HG03439 (cell line): ENCODE results near the gene AIG1.
"Not testable (repeated sequence)": the region's sequence is repeated elsewhere in the genome, so short reads cannot be mapped to it uniquely, and the experiment has no call there.

Source experiments
- ATAC-seq: cut with Tn5 transposase; IDR thresholded peaks from one replicate; pipeline ENCODE4 v1.9.1; 2021; ENCODE audit warnings: mild to moderate bottlenecking, moderate library complexity; ENCODE audit not compliant: unreplicated experiment

The AIG1 gene

DNA sequence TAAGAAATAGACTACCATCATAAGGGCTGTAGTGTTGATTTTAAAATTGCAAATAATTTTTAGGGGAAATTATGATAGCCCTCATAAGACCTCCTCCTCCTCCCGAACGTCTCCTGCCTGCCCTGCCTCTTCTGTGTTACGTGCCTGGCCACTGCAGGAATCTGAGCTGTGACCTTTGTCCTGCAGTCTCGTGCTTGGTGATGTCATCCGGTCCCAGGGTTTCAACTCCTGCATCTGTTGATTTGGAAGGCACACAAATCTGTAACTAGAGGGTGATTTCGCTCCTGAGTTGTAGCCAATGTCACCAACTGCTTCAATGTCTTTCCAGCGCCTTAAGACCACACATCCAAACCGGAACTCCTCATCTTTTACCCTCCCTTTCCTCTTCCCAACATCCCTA lies 163.2 kb downstream of the AIG1 start:
- ATAC-seq, result no peak

DNA sequence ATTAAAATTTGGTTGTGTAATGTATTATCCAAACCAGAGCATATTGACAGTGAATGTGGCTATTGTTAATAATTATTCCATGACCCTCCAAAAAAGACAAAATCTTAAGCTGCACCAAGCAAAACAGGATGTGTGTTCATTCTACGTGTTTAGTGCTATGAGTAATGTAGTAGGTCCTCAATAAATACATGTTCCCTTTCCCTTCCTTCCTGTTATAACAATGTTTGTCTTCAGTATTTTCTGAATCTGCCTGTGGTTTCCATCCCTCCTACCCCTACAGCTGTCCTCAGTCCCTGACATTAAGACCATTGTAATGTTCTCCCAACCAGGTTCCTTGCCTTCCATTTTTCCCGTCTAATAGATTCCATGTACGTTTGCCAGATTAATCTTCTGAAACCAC lies 163.8 kb downstream of the AIG1 start:
- no peak for ATAC-seq

DNA sequence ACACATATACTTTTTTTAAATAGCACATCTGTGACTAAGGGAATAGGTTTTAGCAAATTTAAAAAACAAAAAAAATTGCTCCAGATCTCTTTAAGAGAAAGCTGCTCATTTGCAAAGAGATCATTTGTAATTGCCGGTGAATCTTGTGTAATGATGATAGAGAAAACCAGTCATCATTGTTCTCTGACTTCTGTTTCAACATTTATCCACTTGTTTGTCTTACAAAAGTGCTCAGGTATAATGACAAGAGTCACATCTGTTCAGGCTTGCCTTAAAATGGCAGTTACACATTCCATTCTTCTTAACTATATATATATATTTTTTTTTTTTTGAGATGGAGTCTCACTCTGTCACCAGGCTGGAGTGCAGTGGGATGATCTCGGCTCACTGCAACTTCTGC lies 165.2 kb downstream of the AIG1 start:
- ATAC-seq, result no peak

DNA sequence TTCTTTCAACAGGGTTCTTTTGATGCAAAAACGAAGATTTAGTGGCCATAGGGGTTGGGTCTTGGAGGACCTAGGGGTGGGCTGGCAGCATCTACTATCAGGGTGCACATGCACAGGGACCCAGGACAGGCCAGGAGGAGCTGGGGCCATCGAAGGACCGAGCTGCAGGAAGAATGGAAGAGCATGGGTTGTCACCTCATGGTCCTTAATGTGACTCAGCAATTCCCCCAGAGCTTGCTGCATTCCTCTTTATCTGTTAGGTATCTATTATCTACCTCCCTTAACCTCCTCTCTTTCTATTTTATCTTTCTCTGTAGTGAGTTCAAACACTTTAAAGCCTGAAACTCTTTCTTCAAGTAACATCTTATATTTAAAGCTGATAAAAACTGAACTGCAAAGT lies 167.0 kb downstream of the AIG1 start:
- no peak for ATAC-seq

DNA sequence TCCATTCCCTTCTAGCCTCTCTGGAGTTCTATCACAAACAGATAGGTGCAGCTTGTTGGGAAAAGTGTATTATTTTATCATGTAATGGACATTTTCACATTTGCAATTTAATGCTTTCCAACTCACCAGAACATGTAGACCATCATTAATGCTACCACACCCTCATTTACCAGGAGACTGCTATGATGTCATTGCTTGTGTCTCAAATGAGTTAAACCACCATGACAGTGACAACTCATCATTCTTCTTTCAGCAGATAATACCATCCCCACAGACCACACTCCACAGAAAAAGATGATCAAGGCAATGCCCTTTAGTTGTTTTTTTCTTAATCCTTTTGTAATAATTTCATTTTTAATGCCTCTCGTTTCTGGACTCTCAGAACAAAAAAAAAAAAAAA lies 168.7 kb downstream of the AIG1 start:
- no peak for ATAC-seq

DNA sequence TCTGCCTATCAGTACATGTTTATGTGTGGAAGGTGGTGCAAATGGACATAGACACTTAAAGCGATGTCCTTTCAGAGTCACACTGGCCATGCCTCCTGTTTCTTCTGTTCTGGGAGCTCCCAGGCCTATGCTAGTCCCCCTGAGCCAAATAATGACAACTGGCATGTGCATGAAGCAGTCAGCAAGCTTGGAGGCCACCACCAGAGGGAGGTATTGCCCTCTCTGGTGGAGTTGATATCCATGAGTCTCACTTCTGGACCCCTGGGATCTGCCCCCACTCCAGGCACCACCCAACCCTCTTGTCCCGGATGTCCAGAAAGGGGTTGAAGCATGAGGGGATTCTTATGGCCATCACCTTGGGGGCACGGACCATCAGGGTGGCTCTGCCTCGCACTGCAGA lies 172.2 kb downstream of the AIG1 start:
- no peak for ATAC-seq

DNA sequence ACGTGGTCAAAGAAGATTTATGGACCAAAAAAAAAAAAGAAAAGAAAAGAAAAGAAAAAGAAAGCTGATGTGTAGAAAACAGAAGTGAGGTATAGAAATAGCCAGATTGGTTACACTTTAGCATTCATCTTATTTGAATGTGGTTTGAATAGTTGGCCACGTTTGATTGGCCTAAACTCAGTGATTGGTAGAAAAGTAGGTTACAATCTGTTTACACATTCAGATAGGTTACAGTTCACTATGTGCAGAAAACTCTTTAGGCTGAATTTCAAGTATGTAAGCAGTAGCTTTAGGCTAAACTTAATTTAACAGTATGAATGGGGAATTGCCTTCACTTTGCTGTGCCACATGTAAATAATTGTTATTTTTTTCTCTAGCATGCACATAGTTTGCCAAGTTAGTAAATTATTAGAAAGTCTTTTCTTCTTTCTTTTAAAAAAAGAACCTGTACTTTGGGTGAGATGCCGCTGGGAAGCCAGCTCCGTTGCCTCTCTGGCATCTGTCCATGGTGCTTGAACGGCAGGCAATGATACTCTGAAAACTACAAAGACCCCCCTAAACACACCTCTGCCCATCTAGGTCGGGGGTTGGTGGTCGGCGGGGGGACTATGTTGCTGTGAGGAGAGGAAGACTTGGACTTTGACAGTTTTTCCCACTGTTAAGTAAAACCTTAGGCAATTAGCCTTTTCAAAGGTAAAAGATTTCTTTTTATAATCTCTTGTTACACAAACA lies 173.0 kb downstream of the AIG1 start:
- no peak for ATAC-seq

DNA sequence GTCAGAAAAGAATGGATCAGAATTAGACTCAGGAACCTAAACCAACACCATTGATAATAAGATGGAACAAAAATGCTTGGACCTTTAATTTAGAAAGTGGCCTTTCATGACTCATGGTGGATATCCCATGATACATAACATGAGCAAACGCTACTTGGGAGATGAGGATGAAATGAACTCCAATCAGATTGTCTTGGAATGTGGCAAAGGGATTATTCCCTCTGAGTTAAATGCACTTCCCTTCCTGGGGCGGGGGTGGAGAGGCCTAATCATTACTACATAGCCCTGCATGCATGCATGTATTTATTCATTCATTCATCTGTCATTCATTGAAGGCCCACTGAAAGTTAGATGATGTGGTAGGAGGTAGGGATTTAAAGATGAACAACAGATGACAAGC lies 174.0 kb downstream of the AIG1 start:
- ATAC-seq, result no peak

DNA sequence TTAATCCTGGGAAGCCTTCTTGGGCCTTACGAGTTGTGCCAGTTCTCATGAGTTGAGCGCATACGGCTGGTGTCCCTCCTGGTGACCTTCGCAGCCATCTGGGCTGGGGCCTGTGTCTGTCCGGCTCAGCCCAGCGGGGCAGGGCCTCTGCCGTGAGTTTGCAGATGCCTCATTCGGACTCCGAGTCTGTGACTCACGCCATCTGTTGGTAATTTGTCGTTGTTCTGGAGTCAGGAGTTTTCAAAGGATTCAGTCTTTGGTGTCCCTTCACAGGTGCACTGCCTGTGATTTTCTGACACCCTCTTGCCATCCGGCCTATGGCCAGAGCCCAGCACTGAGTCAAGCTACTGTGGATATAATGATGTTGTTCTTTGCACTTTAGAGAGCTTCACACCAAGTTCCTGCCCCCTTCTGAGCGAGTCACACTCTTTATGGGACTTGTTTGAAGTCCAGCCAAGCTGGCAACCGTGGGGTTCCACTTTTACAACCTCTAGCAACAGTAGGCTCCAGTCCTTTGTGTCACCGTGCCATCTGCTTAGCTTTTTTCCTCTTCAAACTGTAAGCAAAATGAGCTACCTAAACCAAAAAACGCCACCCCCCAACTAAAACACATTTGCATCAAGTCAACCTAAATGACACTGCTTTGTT lies 175.6 kb downstream of the AIG1 start:
- no peak for ATAC-seq

DNA sequence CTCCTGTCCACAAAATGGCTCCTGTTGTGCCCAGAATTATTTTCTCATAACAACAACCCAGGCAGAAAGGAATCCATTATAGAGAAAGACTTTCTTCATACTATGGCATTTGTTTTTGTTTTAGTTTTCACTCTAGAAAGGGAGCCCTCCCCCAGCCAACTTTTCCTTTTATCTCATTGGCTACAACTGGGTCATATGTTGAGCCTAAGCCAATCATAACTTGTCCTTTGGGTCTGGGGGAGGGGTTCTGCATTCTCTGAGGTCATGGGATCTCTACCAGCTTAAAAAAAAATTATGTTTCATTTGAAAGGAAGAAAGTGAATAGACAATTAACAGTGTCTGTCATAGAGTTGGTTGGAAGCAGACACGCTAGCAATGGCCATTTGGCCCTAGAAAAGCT lies 177.6 kb downstream of the AIG1 start:
- ATAC-seq, result no peak

DNA sequence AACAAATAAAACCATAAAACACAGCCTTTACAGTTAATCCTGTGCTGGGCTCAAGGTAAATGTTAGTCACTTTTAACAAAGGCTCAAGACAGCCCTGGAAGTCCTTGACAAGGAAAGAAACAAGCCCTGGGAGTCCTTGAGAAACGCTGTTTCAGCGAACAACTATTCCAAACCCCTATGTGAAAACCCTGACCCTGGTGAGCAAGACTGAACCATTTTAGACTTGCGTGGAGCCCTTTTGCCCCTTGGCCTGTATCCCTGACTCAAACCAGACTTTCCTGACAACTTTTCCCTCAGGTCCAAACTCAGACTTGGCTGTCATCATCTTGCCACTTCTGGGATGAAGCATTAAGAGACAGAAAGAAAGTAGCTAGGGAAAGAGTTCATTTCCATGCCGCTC lies 180.4 kb downstream of the AIG1 start:
- ATAC-seq, result no peak

DNA sequence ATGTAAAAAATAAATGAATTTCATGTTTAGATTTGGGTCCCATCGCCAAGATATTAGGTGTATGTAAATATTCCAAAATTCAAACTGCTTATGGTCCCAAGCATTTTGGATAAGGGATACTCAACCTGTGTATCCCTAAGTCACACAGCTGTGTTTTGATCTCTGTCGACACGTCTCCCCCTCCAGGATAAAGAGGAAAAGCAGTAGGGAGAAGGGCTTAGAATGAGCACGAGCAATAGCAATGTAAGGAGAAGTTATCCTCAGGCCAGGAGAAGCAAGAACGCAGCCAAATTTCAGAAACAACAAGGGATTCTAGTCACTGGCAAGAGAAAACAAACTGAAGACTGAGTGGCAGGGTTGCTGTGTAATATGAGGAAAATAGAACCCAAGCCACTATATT lies 181.2 kb downstream of the AIG1 start:
- ATAC-seq, result no peak

DNA sequence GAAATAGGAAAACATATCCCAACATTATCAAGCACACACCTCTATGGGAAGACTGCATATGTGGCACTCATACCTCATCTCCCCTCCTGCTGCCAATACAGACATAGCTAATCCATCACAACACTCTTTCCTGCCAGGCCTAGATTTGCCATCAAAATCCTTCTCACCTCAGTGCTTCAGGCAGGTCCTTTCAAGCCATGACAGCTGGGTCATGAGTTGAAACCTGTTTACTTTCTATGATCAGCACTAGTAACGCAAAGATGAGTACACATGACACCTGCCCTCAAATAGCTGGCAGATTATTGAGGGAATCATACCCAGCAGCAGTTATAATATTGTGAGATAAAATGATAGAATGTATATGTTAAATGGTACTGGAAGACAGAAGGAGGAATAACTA lies 183.1 kb downstream of the AIG1 start:
- no peak for ATAC-seq

DNA sequence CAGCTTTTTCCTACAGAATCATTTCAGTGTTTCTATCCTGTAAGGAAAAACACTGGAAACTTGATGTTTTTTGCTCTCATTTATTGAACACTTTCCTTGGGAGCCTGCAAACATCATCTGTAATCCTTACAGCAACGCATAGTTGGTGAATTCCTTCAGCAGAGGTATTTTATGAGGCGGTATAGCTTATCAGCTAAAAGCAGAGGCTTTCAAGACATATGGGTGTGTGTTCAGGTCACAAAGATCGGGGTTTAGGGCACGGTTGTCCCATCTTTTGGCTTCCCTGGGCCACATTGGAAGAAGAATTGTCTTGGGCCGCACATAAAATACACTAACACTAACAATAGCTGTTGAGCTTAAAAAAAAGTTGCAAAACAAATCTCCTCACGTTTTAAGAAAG lies 185.0 kb downstream of the AIG1 start:
- no peak for ATAC-seq

DNA sequence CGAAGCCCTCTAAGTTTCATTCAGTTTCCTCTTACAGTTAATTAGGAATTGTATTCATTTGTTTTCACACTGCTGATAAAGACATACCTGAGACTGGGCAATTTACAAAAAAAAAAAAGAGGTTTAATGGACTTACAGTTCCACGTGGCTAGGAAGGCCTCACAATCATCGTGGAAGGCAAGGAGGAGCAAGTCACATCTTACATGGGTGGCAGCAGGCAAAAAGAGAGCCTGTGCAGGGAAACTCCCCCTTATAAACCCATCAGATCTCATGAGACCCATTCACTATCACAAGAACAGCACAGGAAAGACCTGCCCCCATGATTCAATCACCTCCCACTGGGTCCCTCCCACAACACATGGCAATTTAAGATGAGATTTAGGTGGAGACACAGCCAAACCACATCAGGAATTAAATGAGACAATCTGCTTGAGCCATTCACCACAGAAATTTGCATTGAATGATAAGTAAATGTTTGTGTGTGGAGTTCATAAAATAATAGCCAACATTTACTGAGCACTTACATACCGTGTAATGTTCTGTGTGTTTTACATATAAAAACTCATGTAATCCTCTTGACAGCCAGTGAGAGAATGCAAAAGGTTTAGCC lies 185.6 kb downstream of the AIG1 start:
- ATAC-seq, result not testable (repeated sequence)

DNA sequence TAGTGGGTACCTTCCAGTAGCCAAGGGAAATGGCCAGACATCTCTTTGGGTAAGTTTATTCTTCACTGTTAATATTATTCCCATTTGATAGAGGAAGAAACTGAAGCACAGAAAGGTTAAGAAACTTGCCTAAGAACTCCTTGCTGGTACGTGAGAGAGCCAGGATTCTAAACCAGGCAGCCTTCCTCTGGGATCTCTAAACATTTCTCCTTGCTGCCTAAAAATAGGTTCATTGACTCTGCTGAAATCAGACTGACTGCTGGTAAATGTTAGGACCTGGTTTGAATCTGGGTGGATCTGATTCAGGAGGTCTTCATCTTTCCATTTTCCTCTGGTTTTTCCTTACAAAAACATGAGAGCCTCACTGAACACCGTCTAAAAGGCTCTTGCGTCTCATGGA lies 186.9 kb downstream of the AIG1 start:
- ATAC-seq, result no peak

DNA sequence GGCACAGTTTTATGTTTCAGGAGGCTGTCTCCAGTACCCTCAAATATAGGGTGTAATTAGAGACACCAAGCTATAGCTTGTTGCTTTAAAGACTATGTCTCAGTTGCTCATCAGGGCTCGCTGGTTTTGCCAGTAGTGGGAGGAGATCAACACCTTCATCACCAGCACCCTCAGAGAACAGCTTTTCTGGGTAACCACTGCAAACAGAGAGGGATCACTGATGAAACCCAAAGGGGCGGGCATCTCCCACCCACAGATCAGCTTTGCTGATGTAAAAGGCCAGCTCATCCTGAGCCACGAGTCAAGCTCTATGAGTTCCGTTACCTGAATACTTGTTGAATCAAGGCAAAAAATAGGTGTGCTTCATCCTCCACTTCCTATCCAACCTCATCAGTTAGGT lies 187.7 kb downstream of the AIG1 start:
- ATAC-seq, result no peak

DNA sequence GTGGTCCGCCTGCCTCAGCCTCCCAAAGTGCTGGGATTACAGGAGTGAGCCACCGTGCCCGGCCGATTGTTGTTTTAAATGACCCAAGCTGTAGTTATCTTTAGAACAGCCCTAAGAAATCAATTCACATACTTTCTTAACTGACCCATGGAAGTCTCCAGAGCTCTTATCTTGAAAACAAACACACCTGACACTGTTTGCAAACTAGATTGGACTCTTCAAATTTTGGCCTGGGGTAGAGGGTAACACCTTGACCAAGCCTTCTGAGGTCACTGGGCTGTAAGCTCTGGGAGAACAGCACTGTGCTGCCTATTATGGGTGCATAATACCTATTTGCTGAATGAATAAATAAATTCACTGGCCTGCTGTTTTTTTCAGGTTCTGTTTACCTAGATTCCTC lies 190.6 kb downstream of the AIG1 start:
- no peak for ATAC-seq

DNA sequence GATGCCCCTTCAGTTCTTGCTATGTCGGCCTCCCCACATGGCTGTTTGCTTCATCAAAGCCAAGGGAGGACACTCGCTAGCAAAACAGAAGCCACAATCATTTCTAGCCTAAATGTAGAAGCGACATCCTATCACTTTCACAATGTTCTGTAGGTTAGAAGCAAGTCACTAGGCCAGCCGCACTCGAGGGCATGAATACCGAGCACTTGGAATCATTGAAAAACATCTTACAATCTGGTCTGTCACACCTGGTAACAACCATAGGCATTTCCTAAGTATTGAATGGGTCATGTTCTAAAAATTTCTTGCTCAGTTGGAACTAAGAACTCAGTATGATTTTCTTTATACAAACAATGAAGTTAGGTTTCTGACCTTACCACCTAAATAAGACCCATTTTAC lies 192.3 kb downstream of the AIG1 start:
- ATAC-seq, result no peak

DNA sequence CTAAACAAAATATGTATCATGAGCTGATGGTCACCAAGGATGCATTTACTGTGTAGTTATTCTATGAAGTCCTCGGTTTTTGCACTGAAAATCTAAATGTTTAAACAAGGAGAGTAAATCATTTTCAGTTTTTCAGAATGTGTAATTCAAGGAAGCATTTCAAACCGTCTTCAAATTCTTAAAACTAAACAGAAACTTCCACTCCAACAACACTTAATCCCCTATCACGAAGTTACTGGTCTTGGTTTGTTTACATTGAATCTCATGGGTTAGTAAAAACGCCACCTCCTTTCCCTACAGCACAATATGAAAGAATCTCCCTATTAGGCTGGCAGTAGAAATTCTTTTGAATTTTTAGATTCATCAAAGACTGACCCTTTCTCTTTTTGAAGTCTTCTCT lies 192.9 kb downstream of the AIG1 start:
- no peak for ATAC-seq

DNA sequence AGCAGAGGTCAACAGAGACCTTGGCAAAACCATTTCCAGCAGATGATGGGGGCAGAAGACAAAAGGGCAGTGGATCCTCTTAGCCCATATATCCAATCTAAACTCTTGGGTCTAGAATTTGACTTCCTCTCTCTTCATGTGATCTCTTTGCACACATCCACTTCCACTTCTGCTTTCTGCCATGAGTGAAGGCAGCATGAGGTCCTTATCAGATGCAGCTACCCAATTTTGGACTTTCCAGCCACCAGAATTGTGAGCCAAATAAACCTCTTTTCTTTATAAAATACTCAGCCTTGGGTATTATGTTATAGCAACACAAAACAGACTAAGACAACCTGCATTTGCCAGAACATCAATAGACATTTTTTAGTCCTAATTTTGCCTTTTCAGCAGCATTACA lies 198.3 kb downstream of the AIG1 start:
- no peak for ATAC-seq

DNA sequence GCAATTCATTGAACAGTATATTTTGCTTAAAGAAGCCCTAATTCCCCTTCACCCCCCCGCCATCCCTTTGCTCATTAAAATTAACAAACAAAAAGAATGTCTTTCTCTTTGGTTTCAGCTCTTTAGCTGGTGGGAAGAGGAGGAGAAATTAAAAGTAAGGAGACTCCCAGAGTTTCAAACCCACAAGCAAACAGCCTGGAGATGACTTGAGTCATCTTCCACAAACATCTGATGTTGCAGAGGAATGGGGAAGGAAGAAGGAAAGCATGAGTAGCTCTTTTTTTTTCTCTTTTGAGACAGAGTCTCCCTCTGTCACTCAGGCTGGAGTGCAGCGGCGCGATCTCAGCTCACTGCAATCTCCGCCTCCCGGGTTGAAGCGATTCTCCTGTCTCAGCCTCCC lies 200.2 kb downstream of the AIG1 start:
- ATAC-seq, result no peak
